Astrocyte of the cerebellum (primary cell): ENCODE data around the gene LRRFIP2.
"Not testable (repeated sequence)": the region's sequence is repeated elsewhere in the genome, so short reads cannot be mapped to it uniquely, and the experiment has no call there.

Experiments used
- DNase-seq: peaks from one replicate; pipeline ENCODE4 v3.0.0-alpha.2; 2011; ENCODE audit warnings: low read depth
- H3K4me3 ChIP-seq: 2 replicates; pipeline ENCODE4 v1.5.1; 2011; ENCODE audit warnings: mild to moderate bottlenecking, low read depth, low read length, moderate library complexity
- CTCF ChIP-seq: IDR thresholded peaks from 2 replicates; pipeline ENCODE4 v1.5.1; 2012; ENCODE audit warnings: low read length, low read depth, moderate library complexity, mild to moderate bottlenecking; ENCODE audit errors: missing control alignments
- in situ Hi-C: cut with HindIII; loops from 2 replicates; pipeline ENCODE4 v1.10.0; 2017; ENCODE audit warnings: low sequenced_read_pairs

The LRRFIP2 gene

GRCh38 chr3:37149257-37149656 lies 25.1 kb downstream of the LRRFIP2 start:
- H3K4me3 ChIP-seq = no peak overlapping the region
- no peak for DNase-seq
- in situ Hi-C loops = no loop called here
- TF ChIP-seq CTCF = no peak

DNA sequence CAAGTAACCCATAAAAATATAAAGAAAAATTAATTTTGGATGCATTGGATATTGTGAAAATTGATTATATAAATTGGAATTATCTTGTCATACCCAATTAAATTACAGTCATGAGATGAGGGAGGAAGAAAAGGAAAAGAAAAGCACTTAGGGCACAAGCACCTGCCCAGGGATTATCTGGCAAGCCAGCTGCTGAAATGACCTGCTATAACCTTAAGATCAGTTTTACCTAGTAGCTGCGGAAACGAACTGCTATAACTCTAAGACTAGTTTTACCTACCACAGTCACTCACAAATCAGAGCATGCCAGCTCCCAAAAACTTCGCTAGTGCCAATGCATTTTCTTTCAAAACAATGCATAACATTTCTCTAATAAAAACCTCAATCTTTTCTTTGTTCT lies 26.2 kb downstream of the LRRFIP2 start:
- in situ Hi-C loops = no loop called here
- H3K4me3 ChIP-seq = no peak overlapping the region
- no peak for TF ChIP-seq CTCF
- no peak for DNase-seq

DNA sequence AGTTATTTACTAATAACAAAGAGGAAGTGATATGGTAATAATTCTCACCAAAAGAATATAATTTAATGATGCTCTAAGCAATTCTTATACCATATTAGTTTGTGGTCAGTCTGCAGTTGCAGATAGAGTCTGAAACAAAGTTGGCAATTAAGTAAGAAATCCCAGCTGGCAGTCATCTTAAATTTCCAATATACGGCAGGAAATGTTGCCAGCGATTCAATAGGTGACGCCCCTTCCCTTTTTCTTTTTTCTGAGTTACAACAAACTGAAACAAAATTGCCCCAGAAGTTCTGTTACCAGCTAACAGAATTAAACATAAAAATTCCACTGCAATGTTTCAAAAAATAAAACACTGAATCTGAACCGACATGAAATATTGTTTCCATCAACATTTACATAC lies 26.7 kb downstream of the LRRFIP2 start:
- in situ Hi-C loops = no loop called here
- no peak for DNase-seq

GRCh38 chr3:37146927-37147326 lies 27.5 kb downstream of the LRRFIP2 start:
- DNase-seq, H3K4me3 ChIP-seq, in situ Hi-C loops: not testable (repeated sequence)

More for the DNA sequence above, 26.7 kb downstream of the LRRFIP2 start:
- no peak for TF ChIP-seq CTCF
- H3K4me3 ChIP-seq = no peak overlapping the region

DNA sequence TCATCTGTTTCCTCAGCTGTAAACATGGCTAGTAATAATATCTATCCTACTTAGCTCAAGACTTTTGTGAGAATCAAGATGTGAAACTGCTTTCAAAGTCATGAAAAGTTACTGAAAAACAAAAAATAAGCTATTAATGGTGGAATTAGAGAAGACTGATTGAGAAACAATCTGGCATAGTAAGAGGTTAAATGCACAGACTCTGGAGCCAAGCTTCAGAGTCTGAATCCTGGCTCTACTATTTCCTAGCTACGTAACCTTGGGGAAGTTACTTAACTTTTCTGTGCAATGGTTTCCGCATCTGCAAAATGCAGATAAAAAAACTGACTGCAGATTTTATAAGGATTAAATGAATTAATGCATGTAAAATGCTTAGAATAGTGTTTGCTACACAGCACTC lies 28.8 kb downstream of the LRRFIP2 start:
- in situ Hi-C loops = no loop called here
- H3K4me3 ChIP-seq = no peak overlapping the region
- no peak for TF ChIP-seq CTCF
- no peak for DNase-seq

- no peak for DNase-seq
- in situ Hi-C loops = no loop called here
- H3K4me3 ChIP-seq = no peak overlapping the region
- TF ChIP-seq CTCF = no peak
Observed at GRCh38 chr3:37144806-37145205, 29.6 kb downstream of the LRRFIP2 start.

DNA sequence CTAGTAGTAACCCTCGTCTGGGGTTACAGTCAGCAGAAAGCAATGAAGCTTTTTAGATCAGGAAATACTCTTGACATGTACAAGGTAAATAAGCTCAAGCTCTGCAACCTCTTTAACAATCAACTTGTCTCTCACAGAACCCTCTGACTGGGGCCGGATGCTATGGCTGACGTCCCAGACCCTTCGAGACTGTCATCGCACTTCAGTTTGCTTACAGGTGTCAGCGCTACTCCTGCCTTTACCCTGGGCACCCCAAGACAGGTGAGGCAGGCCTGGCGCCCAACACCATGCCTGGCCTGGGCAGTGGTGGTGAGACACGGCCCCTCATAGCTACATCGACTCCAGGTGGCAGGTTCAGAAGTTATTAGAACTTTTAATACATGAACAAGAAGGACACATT lies 30.6 kb downstream of the LRRFIP2 start:
- no peak for DNase-seq
- H3K4me3 ChIP-seq = no peak overlapping the region
- no peak for TF ChIP-seq CTCF
- in situ Hi-C loops = no loop called here
